ENCODE measurements around the gene UGDH. TPM values are rescaled to one million over a fixed set of nuclear protein-coding genes. Genes with fewer than 3 reads are reported as not detected.

UGDH gene
- total and polyA plus RNA-seq, 9 of the 15 experiments (the other 6 are each of a cell fraction or from before 2014, with no cell fraction given), result 5.5 to 21.7 (median 16.2) TPM

DNA sequence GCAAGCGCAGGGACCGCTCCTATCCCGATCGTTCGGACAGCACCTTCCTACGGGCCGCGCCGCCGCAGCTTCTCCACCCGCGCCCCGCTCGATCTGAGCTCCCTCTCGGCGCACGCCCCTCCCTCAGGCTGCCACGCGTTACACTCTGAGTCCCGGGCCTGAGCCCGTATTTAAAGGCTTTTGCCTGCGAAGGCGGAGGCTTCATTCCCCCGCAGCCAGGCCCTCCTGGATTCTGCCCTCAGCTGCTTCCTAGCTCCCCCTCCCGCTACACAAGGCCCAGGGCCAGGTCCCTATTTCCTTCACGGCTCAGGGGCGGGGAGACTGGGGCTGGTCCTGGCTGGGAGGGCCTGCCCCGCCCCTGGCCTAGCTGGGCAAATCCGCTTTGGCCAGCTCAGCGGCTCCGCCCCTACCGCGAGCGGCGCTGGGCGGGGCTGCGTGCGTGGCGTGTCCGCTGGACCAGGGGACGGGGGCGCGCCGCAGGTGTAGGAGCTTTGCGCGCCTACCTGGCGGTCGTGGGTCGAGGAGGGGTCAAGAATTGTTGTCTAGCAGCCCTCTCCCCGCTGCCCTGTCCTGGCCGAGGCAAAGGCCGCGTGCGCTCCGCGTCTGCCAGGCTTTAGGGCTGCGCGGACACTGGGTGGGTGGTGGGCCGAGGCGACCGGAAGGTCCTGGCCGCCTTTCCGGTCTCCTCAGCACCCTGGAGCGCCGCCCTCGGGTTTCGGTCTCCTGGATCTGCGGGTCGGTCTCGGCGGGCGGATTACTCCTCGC is at the start of gene UGDH (continued):
- TF ChIP-seq POLR2H (tag; IDR thresholded peaks at IDR 0.05; ENCODE audit: low read depth) (peak; percentile 73), NR4A1 (CRISPR knock-in tag; IDR thresholded peaks at IDR 0.05) (no peak), NR4A1 (tag; IDR thresholded peaks at IDR 0.05) (no peak), ZNF699 (CRISPR knock-in tag; IDR thresholded peaks at IDR 0.05; ENCODE audit: insufficient replicate concordance) (no peak), E2F8 (IDR thresholded peaks at IDR 0.05; ENCODE audit: low read depth, partially characterized antibody) (peak; percentile 65), NFE2 (IDR thresholded peaks at IDR 0.05; ENCODE audit: low read depth) (no peak), NCOA1 (IDR thresholded peaks at IDR 0.05; ENCODE audit: low read depth) (peak; percentile 58; the same call in 1 of the 2 replicates), RUNX1 (IDR thresholded peaks at IDR 0.05; ENCODE audit: low read depth) (no peak), RNF2 (IDR thresholded peaks at IDR 0.05) (0 out of 2 replicates have a peak, but pooled peaks have one; percentile 17), TFAM (CRISPR knock-in tag; conservative IDR thresholded peaks at IDR 0.05) (no peak), ZNF217 (CRISPR knock-in tag; IDR thresholded peaks at IDR 0.05) (no peak), ZFP36 (IDR thresholded peaks at IDR 0.05; ENCODE audit: low read depth, low read length, partially characterized antibody) (no peak), SMC3 (conservative IDR thresholded peaks at IDR 0.05; ENCODE audit: insufficient read depth, low read depth, low read length) (no peak), NCOA2 (IDR thresholded peaks at IDR 0.05; ENCODE audit: partially characterized antibody in 2 of 2) (no peak), POLR2AphosphoS2 (IDR thresholded peaks at IDR 0.05; ENCODE audit: low read length) (peak; percentile 41; the same call in 1 of the 2 replicates), SRSF9 (IDR thresholded peaks at IDR 0.05; ENCODE audit: borderline replicate concordance, low read depth, low read length) (no peak), SAP30 (IDR thresholded peaks at IDR 0.05; ENCODE audit: borderline replicate concordance, insufficient read depth, low read depth, low read length, poor library complexity, severe bottlenecking) (peak; percentile 38), RFX5 (IDR thresholded peaks at IDR 0.05; ENCODE audit: low read depth, low read length) (no peak), SIX5 (IDR thresholded peaks at IDR 0.05; ENCODE audit: borderline replicate concordance in 1 of 2, insufficient read depth in 1 of 2, low read depth in 1 of 2, low read length in 2 of 2) (no peak), ZNF445 (CRISPR knock-in tag; IDR thresholded peaks at IDR 0.05; ENCODE audit: low read depth) (no peak), ELF1 (tag; IDR thresholded peaks at IDR 0.05) (no peak; the same call in 1 of the 2 replicates), CSDE1 (IDR thresholded peaks at IDR 0.05) (no peak), POLR2B (IDR thresholded peaks at IDR 0.05; ENCODE audit: low read depth, partially characterized antibody) (peak; percentile 85), KAT2B (IDR thresholded peaks at IDR 0.05; ENCODE audit: low read depth, low read length) (no peak)
- TF ChIP-seq, protein P1, sequence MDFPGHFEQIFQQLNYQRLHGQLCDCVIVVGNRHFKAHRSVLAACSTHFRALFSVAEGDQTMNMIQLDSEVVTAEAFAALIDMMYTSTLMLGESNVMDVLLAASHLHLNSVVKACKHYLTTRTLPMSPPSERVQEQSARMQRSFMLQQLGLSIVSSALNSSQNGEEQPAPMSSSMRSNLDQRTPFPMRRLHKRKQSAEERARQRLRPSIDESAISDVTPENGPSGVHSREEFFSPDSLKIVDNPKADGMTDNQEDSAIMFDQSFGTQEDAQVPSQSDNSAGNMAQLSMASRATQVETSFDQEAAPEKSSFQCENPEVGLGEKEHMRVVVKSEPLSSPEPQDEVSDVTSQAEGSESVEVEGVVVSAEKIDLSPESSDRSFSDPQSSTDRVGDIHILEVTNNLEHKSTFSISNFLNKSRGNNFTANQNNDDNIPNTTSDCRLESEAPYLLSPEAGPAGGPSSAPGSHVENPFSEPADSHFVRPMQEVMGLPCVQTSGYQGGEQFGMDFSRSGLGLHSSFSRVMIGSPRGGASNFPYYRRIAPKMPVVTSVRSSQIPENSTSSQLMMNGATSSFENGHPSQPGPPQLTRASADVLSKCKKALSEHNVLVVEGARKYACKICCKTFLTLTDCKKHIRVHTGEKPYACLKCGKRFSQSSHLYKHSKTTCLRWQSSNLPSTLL (IDR thresholded peaks at IDR 0.05), result no peak
